Uterus (tissue), 4 donors: ENCODE data around the gene ZNF609. TPM values are rescaled to one million over a fixed set of nuclear protein-coding genes. Genes with fewer than 3 reads are reported as not detected.
A peak's percentile ranks its signal among the peaks of the same experiment; 100 is the strongest.

Source experiments
- DNase-seq, 2 donors: peaks; one replicate each; pipeline ENCODE4 v3.0.0-alpha.2; 2019 to 2020
- H3K27ac ChIP-seq, 2 donors: fragments of 200-600 bp; sonication (generic); 1 replicate in 1 of 2; 2 replicates in 1 of 2; pipeline ENCODE4 v1.5.1; 2016 to 2018
- H3K27me3 ChIP-seq, 2 donors: fragments of 200-600 bp; sonication (generic); one replicate each; pipeline ENCODE4 v1.5.1; 2018 to 2019; ENCODE audit warnings: control low read depth in 1 of 2
- H3K36me3 ChIP-seq, 2 donors: fragments of 200-600 bp; sonication (generic); one replicate each; pipeline ENCODE4 v1.5.1; 2019; ENCODE audit warnings: control low read depth in 1 of 2
- H3K4me1 ChIP-seq, 2 donors: fragments of 200-600 bp; sonication (generic); one replicate each; pipeline ENCODE4 v1.5.1; 2018 to 2019; ENCODE audit warnings: control low read depth in 1 of 2
- H3K4me3 ChIP-seq, 2 donors: fragments of 200-600 bp; sonication (generic); 1 replicate in 1 of 2; 2 replicates in 1 of 2; pipeline ENCODE4 v1.5.1; 2018 to 2019; ENCODE audit warnings: mild to moderate bottlenecking in 1 of 2
- H3K9me3 ChIP-seq, 2 donors: fragments of 200-600 bp; sonication (generic); one replicate each; pipeline ENCODE4 v1.5.1; 2019; ENCODE audit warnings: control low read depth in 1 of 2
- POLR2A ChIP-seq, 2 donors: fragments of 450-650 bp; IDR thresholded peaks; one replicate each; pipeline ENCODE4 v1.6.1; 2016; ENCODE audit warnings: antibody characterized with exemption in 2 of 2, mild to moderate bottlenecking in 1 of 2, moderate library complexity in 1 of 2
- intact Hi-C: fragments of 100-400 bp; cut with DNase I; formaldehyde crosslinking; loops from one replicate; pipeline ENCODE4 v1.15.1; 2023; ENCODE audit warnings: low total_unique reads
- total RNA-seq, 4 donors: library from RNA; depleted of rRNA in 3 of 4; stranded (reverse); fragments of >200 nt in 3 of 4; gene quantifications; one replicate each; pipeline versions ENCODE4 v1.1.0 to v1.2.4, GENCODE V29; 2014 to 2023
- TF ChIP-seq, protein P1 (sequence below), 4 experiments: fragments of 200-600 bp in 2 of 4; fragments of 450-650 bp in 2 of 4; sonication (generic) in 2 of 4; IDR thresholded peaks; one replicate each; pipeline ENCODE4 v1.5.1; 2016 to 2019; ENCODE audit warnings: antibody characterized with exemption in 4 of 4, mild to moderate bottlenecking in 2 of 4, moderate library complexity in 1 of 4
- donor health status: DM: yes; HTN: yes; CAD: no.

The ZNF609 gene
- total RNA-seq, 4 donors from 2014 or later, result 12.4 to 59.6 (median 26.1) TPM

DNA sequence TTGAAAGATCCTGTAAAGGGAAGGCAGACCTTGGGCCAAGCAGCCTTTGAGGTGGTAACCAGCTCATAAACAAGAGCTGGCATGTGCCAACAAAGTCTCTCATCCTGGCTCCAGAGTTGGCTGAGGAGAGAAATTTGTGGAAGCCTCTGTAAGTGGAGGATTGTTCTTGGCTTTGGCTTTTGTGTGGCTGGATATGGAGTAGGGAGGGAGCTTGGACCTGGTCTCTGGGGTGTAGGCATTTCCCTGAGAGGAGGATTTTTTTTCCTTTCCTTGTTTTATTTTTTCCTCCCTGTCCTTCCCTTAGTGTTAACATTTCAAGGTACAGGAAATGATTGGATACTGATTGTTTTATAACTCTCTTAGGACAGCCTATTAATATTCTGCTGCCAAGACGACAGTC is 60.8 kb downstream of the ZNF609 start:
- TF ChIP-seq, protein P1, sequence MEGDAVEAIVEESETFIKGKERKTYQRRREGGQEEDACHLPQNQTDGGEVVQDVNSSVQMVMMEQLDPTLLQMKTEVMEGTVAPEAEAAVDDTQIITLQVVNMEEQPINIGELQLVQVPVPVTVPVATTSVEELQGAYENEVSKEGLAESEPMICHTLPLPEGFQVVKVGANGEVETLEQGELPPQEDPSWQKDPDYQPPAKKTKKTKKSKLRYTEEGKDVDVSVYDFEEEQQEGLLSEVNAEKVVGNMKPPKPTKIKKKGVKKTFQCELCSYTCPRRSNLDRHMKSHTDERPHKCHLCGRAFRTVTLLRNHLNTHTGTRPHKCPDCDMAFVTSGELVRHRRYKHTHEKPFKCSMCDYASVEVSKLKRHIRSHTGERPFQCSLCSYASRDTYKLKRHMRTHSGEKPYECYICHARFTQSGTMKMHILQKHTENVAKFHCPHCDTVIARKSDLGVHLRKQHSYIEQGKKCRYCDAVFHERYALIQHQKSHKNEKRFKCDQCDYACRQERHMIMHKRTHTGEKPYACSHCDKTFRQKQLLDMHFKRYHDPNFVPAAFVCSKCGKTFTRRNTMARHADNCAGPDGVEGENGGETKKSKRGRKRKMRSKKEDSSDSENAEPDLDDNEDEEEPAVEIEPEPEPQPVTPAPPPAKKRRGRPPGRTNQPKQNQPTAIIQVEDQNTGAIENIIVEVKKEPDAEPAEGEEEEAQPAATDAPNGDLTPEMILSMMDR (IDR thresholded peaks at IDR 0.05), result no peak
- no peak for TF ChIP-seq POLR2A (IDR thresholded peaks at IDR 0.05)
- Histone ChIP-seq H3K27ac (peak overlapping the region; percentile 31 to 54), H3K4me3 (no peak overlapping the region), H3K4me1 (peaks cover 7 to 17% of the 10 kb centered on the region in 2 donors), H3K9me3 (no peaks in the 10 kb centered on the region), H3K27me3 (no peaks in the 10 kb centered on the region), H3K36me3 (no peaks in the 10 kb centered on the region)
- intact Hi-C loops, result no loop called here
- no peak for DNase-seq

DNA sequence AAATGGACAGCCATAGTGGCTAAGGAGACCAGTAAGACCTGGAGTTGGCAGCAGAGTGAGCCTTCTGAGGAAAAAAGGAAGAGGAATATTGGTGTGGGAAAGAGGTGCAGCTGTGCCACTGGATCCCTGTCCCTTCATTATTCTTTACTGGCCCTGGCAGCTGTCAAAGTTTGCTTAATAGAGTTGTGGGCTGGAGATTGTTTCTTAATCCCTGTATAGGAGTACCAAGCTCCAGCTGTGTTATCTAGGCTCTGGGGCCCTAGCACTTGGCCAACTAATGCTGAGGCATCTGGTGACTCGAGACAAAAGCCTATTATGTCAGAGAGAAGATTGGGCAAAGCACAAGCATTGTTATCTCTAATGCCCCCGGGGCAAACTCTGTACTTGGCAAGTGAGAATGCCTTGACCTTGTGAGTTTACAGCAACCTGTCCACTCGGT is 61.4 kb downstream of the ZNF609 start:
- no peaks in the 10 kb centered on the region for H3K27me3 ChIP-seq
- no peaks in the 10 kb centered on the region for H3K36me3 ChIP-seq
- TF ChIP-seq, protein P1 (IDR thresholded peaks at IDR 0.05), result no peak
- TF ChIP-seq POLR2A (IDR thresholded peaks at IDR 0.05), result no peak
- peak overlapping the region; percentile 31 to 54 for H3K27ac ChIP-seq
- intact Hi-C loops, result no loop called here
- H3K9me3 ChIP-seq, result no peaks in the 10 kb centered on the region
- H3K4me3 ChIP-seq, result no peak overlapping the region
- DNase-seq, result no peak
- H3K4me1 ChIP-seq, result peaks cover 7 to 17% of the 10 kb centered on the region in 2 donors

DNA sequence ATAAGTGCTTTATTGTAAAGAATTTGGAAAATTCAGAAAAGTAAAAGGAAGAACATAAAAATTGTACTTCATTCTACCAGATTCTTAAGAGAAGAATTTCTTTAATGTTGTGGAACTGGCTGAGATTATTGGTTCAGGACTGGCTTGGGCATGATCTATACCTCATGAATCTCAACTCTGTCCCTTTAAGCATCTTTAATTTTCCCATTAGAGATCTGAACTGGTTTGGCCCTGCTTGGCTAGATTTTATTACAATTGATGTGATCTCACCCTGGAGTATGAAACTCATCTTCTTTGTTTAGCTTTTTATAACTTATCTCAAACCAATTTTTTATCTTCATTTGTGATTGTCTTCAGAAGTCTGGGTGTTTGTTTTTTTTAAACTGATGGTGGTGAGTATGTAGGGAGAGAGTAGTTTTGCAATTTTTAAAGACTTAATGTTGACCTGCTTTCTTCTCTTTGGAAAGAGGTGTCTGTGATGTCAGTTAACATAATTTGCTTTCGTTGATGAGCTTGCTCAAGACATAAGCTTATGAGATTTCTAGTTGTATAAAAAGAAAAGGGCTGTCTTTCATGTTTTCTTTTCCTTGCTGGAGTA is 61.9 kb downstream of the ZNF609 start:
- TF ChIP-seq, protein P1 (IDR thresholded peaks at IDR 0.05), result no peak
- TF ChIP-seq POLR2A (IDR thresholded peaks at IDR 0.05), result no peak
- H3K9me3 ChIP-seq, result no peaks in the 10 kb centered on the region
- no peak overlapping the region for H3K4me3 ChIP-seq
- H3K27ac ChIP-seq, result peak overlapping the region; percentile 31 to 54
- H3K36me3 ChIP-seq, result no peaks in the 10 kb centered on the region
- H3K27me3 ChIP-seq, result no peaks in the 10 kb centered on the region
- DNase-seq, result no peak
- peaks cover 7 to 17% of the 10 kb centered on the region in 2 donors for H3K4me1 ChIP-seq
- intact Hi-C loops, result no loop called here

DNA sequence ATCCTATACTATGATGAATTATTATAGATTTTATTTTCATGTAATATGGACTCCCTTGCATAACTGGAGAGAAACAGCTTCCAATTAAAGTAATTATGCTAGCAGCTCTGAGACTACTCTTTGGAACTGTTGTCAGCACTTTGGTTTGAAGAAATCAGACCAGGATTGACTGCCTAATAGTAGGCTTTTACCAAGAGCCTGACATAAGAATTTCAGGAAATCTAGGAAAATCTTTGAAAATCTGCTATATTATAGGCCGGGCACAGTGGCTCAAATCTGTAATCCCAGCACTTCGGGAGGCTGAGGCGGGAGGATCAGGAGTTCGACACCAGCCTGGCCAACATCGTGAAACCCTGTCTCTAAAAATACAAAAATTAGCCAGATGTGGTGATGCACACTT is 62.9 kb downstream of the ZNF609 start:
- DNase-seq, result no peak
- peaks cover 7 to 17% of the 10 kb centered on the region in 2 donors for H3K4me1 ChIP-seq
- H3K27me3 ChIP-seq, result no peaks in the 10 kb centered on the region
- H3K4me3 ChIP-seq, result no peak overlapping the region
- H3K27ac ChIP-seq, result no peak overlapping the region
- no peaks in the 10 kb centered on the region for H3K9me3 ChIP-seq
- intact Hi-C loops, result no loop called here
- TF ChIP-seq, protein P1 (IDR thresholded peaks at IDR 0.05), result no peak
- TF ChIP-seq POLR2A (IDR thresholded peaks at IDR 0.05), result no peak
- H3K36me3 ChIP-seq, result no peaks in the 10 kb centered on the region

DNA sequence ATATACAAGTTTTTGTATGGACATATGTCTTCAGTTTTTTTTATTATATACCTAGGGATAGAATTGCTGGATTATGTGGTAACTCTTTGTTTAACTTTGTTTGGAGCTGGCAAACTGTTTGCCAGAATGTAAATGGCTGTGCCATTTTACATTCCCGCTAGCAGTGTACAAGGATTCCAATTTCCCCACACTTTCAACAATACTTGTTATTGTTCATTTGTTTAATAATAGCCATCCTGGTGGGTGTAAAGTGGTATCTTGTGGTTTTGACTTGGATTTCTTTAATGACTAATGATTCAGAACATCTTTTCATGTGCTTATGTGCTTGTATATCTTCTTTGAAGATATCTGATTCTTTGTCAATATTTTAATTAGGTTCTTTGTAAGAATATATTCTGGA is 64.4 kb downstream of the ZNF609 start:
- no peaks in the 10 kb centered on the region for H3K36me3 ChIP-seq
- no peaks in the 10 kb centered on the region for H3K9me3 ChIP-seq
- TF ChIP-seq, protein P1 (IDR thresholded peaks at IDR 0.05), result no peak
- no peak for TF ChIP-seq POLR2A (IDR thresholded peaks at IDR 0.05)
- H3K4me1 ChIP-seq, result peaks cover 7 to 17% of the 10 kb centered on the region in 2 donors
- H3K27me3 ChIP-seq, result no peaks in the 10 kb centered on the region
- H3K27ac ChIP-seq, result no peak overlapping the region
- intact Hi-C loops, result no loop called here
- no peak overlapping the region for H3K4me3 ChIP-seq
- no peak for DNase-seq
